ENCODE data around the gene SYNE2.
"Not testable (repeated sequence)": the region's sequence is repeated elsewhere in the genome, so short reads cannot be mapped to it uniquely, and the experiment has no call there.

Gene SYNE2

GRCh38 chr14:64201921-64202545 lies 349.2 kb downstream of the SYNE2 start:
- DNase-seq: no peak

GRCh38 chr14:64202716-64203115 lies 349.9 kb downstream of the SYNE2 start:
- no peak for DNase-seq

GRCh38 chr14:64203366-64204006 lies 350.7 kb downstream of the SYNE2 start:
- DNase-seq: no peak

GRCh38 chr14:64208261-64208660 lies 355.5 kb downstream of the SYNE2 start:
- DNase-seq: no peak

GRCh38 chr14:64208981-64209380 lies 356.2 kb downstream of the SYNE2 start:
- DNase-seq: no peak

- peak in 1 of 2 donors; percentile 40 for DNase-seq
Observed at GRCh38 chr14:64209444-64210131, 356.8 kb downstream of the SYNE2 start.

- DNase-seq: no peak
Observed at GRCh38 chr14:64210216-64210615, 357.4 kb downstream of the SYNE2 start.

- DNase-seq: not testable (repeated sequence)
Observed at GRCh38 chr14:64210912-64211311, 358.1 kb downstream of the SYNE2 start.

- no peak for DNase-seq
Observed at GRCh38 chr14:64212666-64213065, 359.9 kb downstream of the SYNE2 start.

GRCh38 chr14:64213086-64213485 lies 360.3 kb downstream of the SYNE2 start:
- no peak for DNase-seq

GRCh38 chr14:64213853-64214570 lies 361.2 kb downstream of the SYNE2 start:
- no peak for DNase-seq

- DNase-seq: no peak
Observed at GRCh38 chr14:64215274-64215673, 362.5 kb downstream of the SYNE2 start.

GRCh38 chr14:64215978-64216377 lies 363.2 kb downstream of the SYNE2 start:
- no peak for DNase-seq

GRCh38 chr14:64217308-64217707 lies 364.5 kb downstream of the SYNE2 start:
- DNase-seq: no peak

GRCh38 chr14:64217834-64218233 lies 365.0 kb downstream of the SYNE2 start:
- DNase-seq: no peak

GRCh38 chr14:64218344-64219240 lies 365.8 kb downstream of the SYNE2 start:
- no peak for DNase-seq

- no peak for DNase-seq
Observed at GRCh38 chr14:64220056-64220455, 367.3 kb downstream of the SYNE2 start.

GRCh38 chr14:64220466-64220865 lies 367.7 kb downstream of the SYNE2 start:
- no peak for DNase-seq

GRCh38 chr14:64221391-64222003 lies 368.7 kb downstream of the SYNE2 start:
- DNase-seq: no peak

GRCh38 chr14:64225151-64225757 lies 372.4 kb downstream of the SYNE2 start:
- DNase-seq: no peak

- no peak for DNase-seq
Observed at GRCh38 chr14:64227856-64228255, 375.1 kb downstream of the SYNE2 start.

GRCh38 chr14:64229489-64229888 lies 376.7 kb downstream of the SYNE2 start:
- DNase-seq: no peak

Data from CD4-positive, alpha-beta T cell treated with Interleukin-4 for 1 hour (primary cell).